ENCODE results near the gene THBS3.
"Not testable (repeated sequence)": the region's sequence is repeated elsewhere in the genome, so short reads cannot be mapped to it uniquely, and the experiment has no call there.

The THBS3 gene

GRCh38 chr1:155219592-155220031, 11.9 kb upstream of the THBS3 start:
- no peak for TF ChIP-seq CTCF (conservative IDR thresholded peaks at IDR 0.05; ENCODE audit: low read depth, low read length)
- no peak overlapping the region for H3K4me3 ChIP-seq (ENCODE audit: low read depth, low read length)
- DNase-seq (ENCODE audit: low read depth), result peak; percentile 46

GRCh38 chr1:155218854-155219591, 11.3 kb upstream of the THBS3 start:
- no peak for TF ChIP-seq CTCF (conservative IDR thresholded peaks at IDR 0.05; ENCODE audit: low read depth, low read length)
- DNase-seq (ENCODE audit: low read depth), result peak; percentile 83
- H3K4me3 ChIP-seq (ENCODE audit: low read depth, low read length), result peak overlapping the region; percentile 38

- not testable (repeated sequence) for DNase-seq (ENCODE audit: low read depth); H3K4me3 ChIP-seq (ENCODE audit: low read depth, low read length)
Measured at GRCh38 chr1:155214702-155215101, 7.0 kb upstream of the THBS3 start.

GRCh38 chr1:155212051-155212440, 4.3 kb upstream of the THBS3 start:
- H3K4me3 ChIP-seq (ENCODE audit: low read depth, low read length); DNase-seq (ENCODE audit: low read depth): not testable (repeated sequence)

GRCh38 chr1:155211381-155212050, 3.8 kb upstream of the THBS3 start:
- not testable (repeated sequence) for H3K4me3 ChIP-seq (ENCODE audit: low read depth, low read length); DNase-seq (ENCODE audit: low read depth)

- no peak for DNase-seq (ENCODE audit: low read depth)
- no peak for TF ChIP-seq CTCF (conservative IDR thresholded peaks at IDR 0.05; ENCODE audit: low read depth, low read length)
- no peak overlapping the region for H3K4me3 ChIP-seq (ENCODE audit: low read depth, low read length)
Measured at GRCh38 chr1:155210314-155211104, 2.8 kb upstream of the THBS3 start.

GRCh38 chr1:155209312-155209721, 1.6 kb upstream of the THBS3 start:
- no peak for TF ChIP-seq CTCF (conservative IDR thresholded peaks at IDR 0.05; ENCODE audit: low read depth, low read length)
- peak overlapping the region; percentile 98 for H3K4me3 ChIP-seq (ENCODE audit: low read depth, low read length)
- DNase-seq (ENCODE audit: low read depth), result no peak

GRCh38 chr1:155208541-155209311, 1.0 kb upstream of the THBS3 start, which contains the start of gene MTX1:
Gene MTX1, plus strand, starts transcription at chr1:155208695. Its CDS starts 110 bp downstream, at chr1:155208805.
- H3K4me3 ChIP-seq (ENCODE audit: low read depth, low read length), result peak within 1 kb of the TSS; percentile 98
- TF ChIP-seq CTCF (conservative IDR thresholded peaks at IDR 0.05; ENCODE audit: low read depth, low read length), result no peak
- DNase-seq (ENCODE audit: low read depth), result peak; percentile 89

All from choroid plexus epithelial cell (primary cell).